22Rv1 (cell line): Measurements from ENCODE around the gene TPPP.
"Not testable (repeated sequence)": the region's sequence is repeated elsewhere in the genome, so short reads cannot be mapped to it uniquely, and the experiment has no call there.

Source experiments
- CTCF ChIP-seq: fragments of 450-650 bp; IDR thresholded peaks from 2 replicates; pipeline ENCODE4 v1.5.1; 2017; ENCODE audit warnings: mild to moderate bottlenecking
- ZFX ChIP-seq: fragments of 450-650 bp; IDR thresholded peaks from 2 replicates; pipeline ENCODE4 v1.6.1; 2017; ENCODE audit warnings: antibody characterized with exemption, borderline replicate concordance

- TF ChIP-seq CTCF, ZFX: not testable (repeated sequence)
Measured at GRCh38 chr5:680836-681235, 12.3 kb downstream of the TPPP start.
